ENCODE measurements around the gene MSH2. TPM values are rescaled to one million over a fixed set of nuclear protein-coding genes. Genes with fewer than 3 reads are reported as not detected.

MSH2 gene
- 9.4 and 12.7 TPM in 2 replicates for total RNA-seq

GRCh38 chr2:47402805-47403608 lies at the start of gene MSH2:
MSH2 (plus strand) TSS chr2:47403156; CDS start chr2:47403192, 36 bp downstream.

Small RNA genes lying within 50 kb of the gene (small RNA-seq; reads per million reads assigned to genes)
- gene MIR559 (not detected), gene RF00017 (not detected), gene RN7SKP119 (not detected)

Other genes starting within 250 kb of the MSH2 start
- 0.49 TPM in 2 replicates for gene STPG4, start 247.8 kb upstream of the MSH2 start, total RNA-seq
- gene CALM2, start 226.6 kb upstream of the MSH2 start, total RNA-seq = 386 and 523 TPM in 2 replicates
- not detected in 2 replicates for gene EPCAM, start 33.8 kb upstream of the MSH2 start, total RNA-seq
- not detected in 2 replicates for gene KCNK12, start 167.8 kb downstream of the MSH2 start, total RNA-seq